Stimulated activated CD8-positive, alpha-beta memory T cell treated with anti-CD3 and anti-CD28 coated beads, Interleukin-15, amount 100 ng/mL, for 24 hours (primary cell): ENCODE measurements around the gene FIS1.
"Not testable (repeated sequence)": the region's sequence is repeated elsewhere in the genome, so short reads cannot be mapped to it uniquely, and the experiment has no call there.

Source experiments
- DNase-seq: peaks from one replicate; pipeline ENCODE4 v3.0.0-alpha.2; 2020; ENCODE audit warnings: low read depth

Gene FIS1

DNA sequence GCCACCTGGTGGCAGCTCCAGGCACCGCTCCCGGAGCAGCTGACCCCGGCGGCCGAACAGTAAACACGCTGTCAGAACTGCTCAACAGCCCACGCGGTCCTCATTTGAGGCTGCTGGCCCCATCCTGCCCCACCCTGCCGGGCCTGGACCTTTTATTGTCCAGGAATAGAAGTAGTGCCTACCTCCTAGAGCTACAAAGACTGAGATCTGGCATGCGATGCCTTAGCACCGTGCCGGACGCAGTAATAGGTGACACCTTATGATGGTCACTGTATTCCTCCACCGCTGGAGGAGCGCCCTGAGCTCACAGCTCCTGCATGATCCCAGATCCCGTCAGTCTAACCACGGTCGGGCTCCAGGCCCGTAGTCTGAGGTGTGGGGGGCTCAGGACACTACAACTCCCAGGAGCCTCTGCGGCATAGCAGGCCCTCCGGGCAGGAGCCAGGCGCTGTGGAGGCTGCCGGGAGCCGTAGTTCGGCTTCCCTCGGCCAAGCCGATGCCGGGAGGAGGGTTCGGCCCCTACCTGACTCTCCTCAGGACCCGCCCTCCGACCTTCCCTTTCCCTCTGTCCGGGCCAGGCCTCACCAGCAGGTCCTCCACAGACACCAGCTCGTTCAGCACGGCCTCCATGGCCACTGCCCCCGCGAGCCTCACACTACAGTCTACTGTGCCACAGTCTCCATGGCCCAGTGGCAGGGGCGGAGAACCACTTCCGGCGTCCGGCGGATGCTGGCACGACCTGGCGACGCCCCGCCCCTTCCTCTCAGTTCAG is at the start of gene FIS1:
TSS of gene FIS1 (minus strand) at position 707 of the 772 bp plus-strand sequence. CDS start at position 630, 77 bp downstream.
- DNase-seq = peak; percentile 82

DNA sequence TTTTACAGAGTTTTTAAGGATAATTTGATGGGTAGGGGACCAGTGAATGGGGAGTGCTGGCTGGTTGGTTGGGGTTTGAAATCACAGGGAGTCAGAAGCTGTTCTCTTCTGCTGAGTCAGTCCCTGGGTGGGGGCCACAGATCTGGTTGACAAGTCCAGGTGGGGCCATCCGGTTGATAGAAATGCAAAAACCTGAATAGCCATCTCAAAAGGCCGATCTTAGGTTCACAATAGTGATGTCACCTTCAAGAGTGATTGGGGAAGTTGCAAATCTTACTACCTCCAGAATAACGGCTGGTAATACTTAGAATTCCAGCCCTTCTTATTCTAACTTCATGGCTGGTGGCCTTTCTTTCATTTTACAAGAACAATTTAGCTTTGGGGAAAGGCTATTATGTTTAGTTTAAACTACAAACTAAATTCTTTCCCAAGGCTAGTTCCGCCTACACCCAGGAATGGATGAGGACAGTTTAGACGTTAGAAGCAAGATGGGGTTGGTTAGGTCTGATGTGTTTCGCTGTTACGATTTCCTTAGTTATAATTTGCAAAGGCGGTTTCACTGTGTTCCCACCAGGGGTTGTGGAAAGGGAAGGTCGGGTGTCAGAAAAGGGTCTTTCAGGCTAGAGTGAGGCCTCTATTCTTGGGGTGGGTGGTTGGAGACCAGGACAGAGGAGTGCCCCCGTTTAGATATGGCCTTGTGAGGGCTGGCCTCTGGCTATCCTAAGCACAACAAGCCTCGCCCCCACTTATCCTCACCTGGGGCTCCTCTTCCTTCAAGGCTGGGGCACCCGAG is 49.4 kb upstream of the FIS1 start:
- DNase-seq = no peak

GRCh38 chr7:101293069-101294021 is 48.5 kb upstream of the FIS1 start:
- DNase-seq = not testable (repeated sequence)

DNA sequence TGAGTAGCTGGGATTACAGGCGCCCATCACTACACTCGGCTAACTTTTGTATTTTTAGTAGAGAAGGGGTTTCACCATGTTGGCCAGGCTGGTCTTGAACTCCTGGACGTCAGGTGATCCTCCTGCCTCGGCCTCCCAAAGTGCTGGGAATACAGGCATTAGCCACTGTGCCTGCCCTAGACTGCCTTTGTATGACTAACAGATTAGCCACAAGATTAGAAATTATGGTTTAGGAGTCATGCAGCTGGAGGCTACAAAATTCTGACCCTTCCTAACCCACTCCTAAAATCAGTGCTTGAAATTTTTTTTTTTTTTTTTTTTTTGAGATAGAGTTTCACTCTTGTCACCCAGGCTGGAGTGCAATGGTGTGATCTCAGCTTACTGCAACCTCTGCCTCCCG is 47.7 kb upstream of the FIS1 start:
- DNase-seq = not testable (repeated sequence)

- DNase-seq = peak; percentile 41
Measured at GRCh38 chr7:101290186-101291037, 45.5 kb upstream of the FIS1 start.

- DNase-seq = not testable (repeated sequence)
Measured at GRCh38 chr7:101289687-101290086, 44.8 kb upstream of the FIS1 start.

DNA sequence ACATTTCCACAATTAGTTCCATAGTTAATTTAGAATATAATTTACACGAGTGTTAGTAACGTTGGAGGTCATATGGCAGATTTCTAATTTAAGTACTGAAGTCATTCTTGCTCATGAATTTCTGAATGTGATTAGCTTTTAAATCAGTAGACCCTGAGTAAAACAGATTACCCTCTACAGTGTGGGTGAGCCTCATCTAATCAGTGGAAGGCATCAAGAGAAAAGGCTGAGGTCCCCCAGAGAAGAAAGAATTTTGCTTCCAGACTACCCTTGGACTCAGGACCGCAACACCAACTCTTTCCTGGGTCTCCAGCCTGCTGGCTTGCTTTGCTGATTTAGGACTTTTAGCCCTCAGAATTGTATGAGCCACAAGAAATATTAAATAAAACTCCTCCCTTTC is 43.6 kb upstream of the FIS1 start:
- no peak for DNase-seq

- DNase-seq = no peak
Measured at GRCh38 chr7:101287032-101287431, 42.2 kb upstream of the FIS1 start.

GRCh38 chr7:101285880-101286279 is 41.0 kb upstream of the FIS1 start:
- DNase-seq = not testable (repeated sequence)

GRCh38 chr7:101285171-101285570 is 40.3 kb upstream of the FIS1 start:
- DNase-seq = no peak

- not testable (repeated sequence) for DNase-seq
Measured at GRCh38 chr7:101280912-101281311, 36.0 kb upstream of the FIS1 start.

DNA sequence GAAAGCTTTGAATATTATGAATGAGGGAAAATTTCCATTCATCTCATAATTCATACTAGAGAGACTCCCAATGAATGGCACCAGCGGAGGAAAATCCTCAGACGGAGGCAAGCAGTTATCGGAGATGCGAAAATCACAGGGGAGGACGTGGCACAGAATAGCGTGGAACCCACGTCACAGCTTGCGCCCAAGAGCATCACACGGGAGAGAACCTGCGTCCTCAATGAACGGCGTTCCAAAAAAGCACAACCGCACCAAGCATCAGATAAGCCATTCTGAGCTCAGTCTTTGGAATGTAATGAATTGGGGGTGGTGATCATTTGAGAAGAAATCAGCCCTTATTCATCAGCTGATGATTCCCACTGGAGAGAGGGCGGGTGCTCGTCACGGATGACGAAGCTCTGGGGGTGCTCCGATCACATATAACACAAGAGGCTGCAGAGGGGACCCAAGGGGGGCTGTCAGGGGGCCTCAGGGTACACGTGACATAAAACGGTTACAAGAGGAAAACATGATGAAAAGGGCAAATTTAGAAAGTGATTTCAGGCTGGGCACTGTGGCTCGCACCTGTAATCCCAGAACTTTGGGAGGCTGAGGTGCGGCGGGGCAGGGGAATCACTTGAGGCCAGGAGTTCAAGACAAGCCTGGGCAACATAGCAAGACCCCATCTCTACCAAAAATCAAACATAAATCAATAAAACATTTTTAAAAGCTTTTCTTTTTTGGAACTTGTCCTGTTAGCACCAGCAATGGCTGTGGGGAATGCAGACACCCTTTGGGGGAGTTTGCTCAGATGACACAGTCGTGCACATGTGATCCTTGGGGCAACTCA is 33.8 kb upstream of the FIS1 start:
- DNase-seq = no peak

DNA sequence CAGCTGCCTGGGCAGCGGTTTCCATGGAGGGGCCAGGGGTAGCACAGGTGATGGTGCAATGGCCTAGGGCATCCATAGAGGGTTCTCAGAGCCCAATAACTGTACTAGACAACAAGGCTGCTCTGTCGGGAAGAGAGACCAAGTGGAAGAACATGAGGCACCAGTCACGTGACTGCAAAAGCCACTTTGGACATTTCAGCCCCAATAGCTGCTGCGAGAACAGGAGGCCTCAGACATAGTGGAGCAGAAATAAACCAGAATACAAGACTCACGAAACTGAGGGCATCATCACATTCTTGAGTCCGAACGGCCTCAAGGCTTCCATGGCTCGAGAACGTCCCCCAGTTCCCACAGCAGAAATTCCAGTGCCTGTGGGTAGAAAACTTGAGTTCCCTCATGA is 32.3 kb upstream of the FIS1 start:
- no peak for DNase-seq

DNA sequence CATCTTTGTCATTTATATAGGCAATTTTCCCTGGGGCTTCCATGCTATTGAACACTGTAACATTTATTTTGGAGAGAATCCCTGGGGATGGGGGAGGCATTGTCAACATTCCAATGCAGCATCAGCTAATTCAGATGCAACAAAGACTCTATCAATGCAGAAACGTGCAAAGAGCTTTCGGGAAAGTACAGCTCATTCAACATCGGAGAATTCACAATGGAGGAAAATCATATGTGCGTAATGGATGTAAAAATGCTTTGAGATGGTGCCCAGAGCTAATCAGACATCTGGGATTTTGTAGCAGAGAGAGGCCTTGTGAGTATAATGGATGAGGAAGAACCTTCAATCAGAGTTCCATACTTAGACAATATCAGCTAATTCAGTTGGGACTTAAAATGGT is 28.3 kb upstream of the FIS1 start:
- no peak for DNase-seq

DNA sequence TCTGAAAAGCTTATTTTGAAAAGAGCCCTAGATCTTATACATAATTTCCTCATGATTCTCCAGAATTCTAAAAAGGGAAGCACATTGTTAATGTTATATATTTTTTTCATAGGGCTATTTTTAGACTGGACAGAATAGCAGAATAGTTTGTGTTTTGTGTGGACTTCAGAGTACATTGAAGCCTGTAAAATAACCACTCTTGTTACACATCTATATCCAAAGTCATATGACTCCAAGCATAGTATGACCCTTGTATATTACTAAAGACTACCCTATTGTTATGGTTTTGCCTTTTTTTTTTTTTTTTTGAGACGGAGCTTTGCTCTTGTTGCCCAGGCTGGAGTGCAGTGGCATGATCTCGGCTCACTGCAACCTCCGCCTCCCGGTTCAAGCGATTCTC is 26.1 kb upstream of the FIS1 start:
- DNase-seq = no peak

DNA sequence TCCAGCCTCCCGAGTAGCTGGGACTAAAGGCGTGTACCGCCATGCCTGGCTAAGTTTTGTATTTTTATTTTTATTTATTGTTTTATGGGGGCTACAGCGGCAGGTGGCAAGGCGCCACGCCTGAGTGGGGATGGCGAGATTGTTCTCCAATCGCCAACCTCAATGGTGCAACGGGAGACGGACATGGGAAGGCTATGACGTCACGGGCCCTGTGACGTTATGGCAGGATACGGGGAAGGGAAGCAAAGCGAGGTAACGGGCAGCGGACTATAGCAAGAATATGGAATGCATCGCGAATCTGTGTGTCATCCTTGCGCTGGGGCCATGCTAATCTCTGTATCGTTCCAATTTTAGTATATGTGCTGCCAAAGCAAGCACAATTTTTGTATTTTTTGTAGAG is 24.8 kb upstream of the FIS1 start:
- DNase-seq = no peak

DNA sequence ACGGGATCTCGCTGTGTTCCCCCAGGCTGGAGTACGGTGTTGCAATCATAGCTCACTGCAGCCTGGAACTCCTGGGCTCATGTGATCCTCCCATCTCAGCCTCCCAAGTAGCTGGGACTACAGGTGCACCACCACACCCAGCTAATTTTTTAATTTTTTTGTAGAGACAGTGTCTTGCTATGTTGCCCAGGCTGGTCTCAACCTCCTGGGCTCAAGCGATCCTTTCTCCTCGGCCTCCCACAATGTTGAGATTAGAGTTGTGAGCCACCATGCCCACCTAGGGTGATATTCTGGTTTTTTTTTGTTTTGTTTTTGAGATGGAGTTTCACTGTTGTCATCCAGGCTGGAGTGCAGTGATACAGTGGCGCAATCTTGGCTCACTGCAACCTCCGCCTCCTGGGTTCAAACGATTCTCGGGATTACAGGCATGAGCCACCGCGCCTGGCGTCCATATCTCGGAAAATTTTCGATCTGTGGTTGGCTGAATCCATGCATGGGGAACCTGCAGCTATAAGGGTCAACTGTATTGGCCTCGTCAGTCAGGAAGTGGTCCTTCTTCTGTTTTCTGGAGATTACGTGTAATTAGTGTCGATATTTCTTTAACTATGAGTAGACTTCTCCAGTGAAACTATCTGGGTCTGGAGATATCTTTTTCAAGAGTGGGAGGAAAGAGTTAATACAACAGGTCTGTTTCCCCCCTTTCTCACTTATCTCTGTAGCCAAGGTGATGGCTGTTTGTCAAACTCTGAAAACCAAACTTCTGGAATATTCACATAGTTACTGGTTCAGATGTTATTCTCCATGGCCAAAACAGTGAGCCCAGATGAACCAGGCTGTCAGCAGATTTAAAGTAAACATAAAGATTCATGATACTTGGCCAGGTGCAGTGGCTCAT is 21.0 kb upstream of the FIS1 start:
- no peak for DNase-seq

DNA sequence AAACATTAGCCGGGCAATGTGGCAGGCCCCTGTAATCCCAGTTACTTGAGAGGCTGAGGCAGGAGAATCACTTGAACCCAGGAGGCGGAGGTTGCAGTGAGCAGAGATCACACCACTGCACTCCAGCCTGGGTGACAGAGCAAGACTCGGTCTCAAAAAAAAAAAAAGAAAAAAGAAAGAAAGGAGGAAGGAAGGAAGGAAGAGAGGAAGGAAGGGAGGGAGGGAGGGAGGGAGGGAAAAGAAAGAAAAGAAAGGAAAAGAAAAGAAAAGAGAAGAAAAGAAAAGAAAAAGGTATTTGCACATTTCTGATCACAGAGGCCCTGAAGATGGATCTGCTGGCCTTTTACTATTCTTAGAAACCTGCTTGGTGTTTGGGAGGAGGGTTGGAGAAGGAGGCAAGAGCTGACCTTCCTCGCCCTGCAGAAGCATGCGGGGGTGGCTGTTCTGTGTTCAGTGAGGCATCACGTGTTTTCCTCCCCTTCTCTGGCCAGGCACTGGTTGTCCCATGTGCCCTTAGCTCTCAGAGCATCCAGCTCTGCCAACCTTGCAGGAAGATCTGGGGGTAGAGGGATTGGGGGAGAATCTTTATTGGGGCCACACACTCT is 19.3 kb upstream of the FIS1 start:
- not testable (repeated sequence) for DNase-seq

GRCh38 chr7:101258243-101258731 is 13.4 kb upstream of the FIS1 start:
- no peak for DNase-seq
